Measurements from ENCODE around the gene SYTL4. TPM values are rescaled to one million over a fixed set of nuclear protein-coding genes. Genes with fewer than 3 reads are reported as not detected.

SYTL4 gene
- total RNA-seq, 1 experiment from 2014 or later: 8.0 TPM

- no peaks in the 10 kb centered on the region for H3K9me3 ChIP-seq (replicated peaks)
- no peak overlapping the region for H3K27ac ChIP-seq
- no peaks in the 10 kb centered on the region for H3K4me1 ChIP-seq (replicated peaks)
- peaks cover 4% of the 10 kb centered on the region; the same call in 1 of the 2 replicates for H3K36me3 ChIP-seq
- no peaks in the 10 kb centered on the region for H3K27me3 ChIP-seq (replicated peaks)
- DNase-seq (ENCODE audit: low read depth in 1 of 2, low spot score in 2 of 2): no peak
- no peak overlapping the region for H3K4me3 ChIP-seq
Observed at GRCh38 chrX:100681599-100681998, 50.3 kb downstream of the SYTL4 start.

- H3K27ac ChIP-seq: no peak overlapping the region
- H3K4me3 ChIP-seq: no peak overlapping the region
- H3K4me1 ChIP-seq (replicated peaks): no peaks in the 10 kb centered on the region
- no peaks in the 10 kb centered on the region for H3K27me3 ChIP-seq (replicated peaks)
- no peaks in the 10 kb centered on the region for H3K9me3 ChIP-seq (replicated peaks)
- DNase-seq (ENCODE audit: low read depth in 1 of 2, low spot score in 2 of 2): no peak
- H3K36me3 ChIP-seq: no peaks in the 10 kb centered on the region; the same call in 1 of the 2 replicates
Observed at GRCh38 chrX:100680756-100681155, 51.2 kb downstream of the SYTL4 start.

- no peaks in the 10 kb centered on the region for H3K9me3 ChIP-seq (replicated peaks)
- H3K36me3 ChIP-seq: no peaks in the 10 kb centered on the region; the same call in 1 of the 2 replicates
- no peaks in the 10 kb centered on the region for H3K4me1 ChIP-seq (replicated peaks)
- H3K27me3 ChIP-seq (replicated peaks): no peaks in the 10 kb centered on the region
- no peak overlapping the region for H3K27ac ChIP-seq
- H3K4me3 ChIP-seq: no peak overlapping the region
- DNase-seq (ENCODE audit: low read depth in 1 of 2, low spot score in 2 of 2): no peak
Observed at GRCh38 chrX:100677611-100678181, 54.2 kb downstream of the SYTL4 start.

GRCh38 chrX:100674705-100675104 is 57.2 kb downstream of the SYTL4 start:
- Histone ChIP-seq H3K27me3 (replicated peaks) (no peaks in the 10 kb centered on the region), H3K27ac (no peak overlapping the region), H3K4me1 (replicated peaks) (no peaks in the 10 kb centered on the region), H3K36me3 (no peaks in the 10 kb centered on the region; the same call in 1 of the 2 replicates), H3K4me3 (no peak overlapping the region), H3K9me3 (replicated peaks) (no peaks in the 10 kb centered on the region)
- DNase-seq (ENCODE audit: low read depth in 1 of 2, low spot score in 2 of 2): no peak

GRCh38 chrX:100673397-100673953 is 58.4 kb downstream of the SYTL4 start:
- Histone ChIP-seq H3K9me3 (replicated peaks) (no peaks in the 10 kb centered on the region), H3K27ac (no peak overlapping the region), H3K4me1 (replicated peaks) (no peaks in the 10 kb centered on the region), H3K36me3 (no peaks in the 10 kb centered on the region; the same call in 1 of the 2 replicates), H3K27me3 (replicated peaks) (no peaks in the 10 kb centered on the region), H3K4me3 (no peak overlapping the region)
- no peak for DNase-seq (ENCODE audit: low read depth in 1 of 2, low spot score in 2 of 2)

- Histone ChIP-seq H3K27ac (no peak overlapping the region), H3K4me1 (replicated peaks) (no peaks in the 10 kb centered on the region), H3K9me3 (replicated peaks) (no peaks in the 10 kb centered on the region), H3K4me3 (no peak overlapping the region), H3K36me3 (no peaks in the 10 kb centered on the region; the same call in 1 of the 2 replicates), H3K27me3 (replicated peaks) (no peaks in the 10 kb centered on the region)
- DNase-seq (ENCODE audit: low read depth in 1 of 2, low spot score in 2 of 2): no peak
Observed at GRCh38 chrX:100672966-100673365, 59.0 kb downstream of the SYTL4 start.

GRCh38 chrX:100663642-100664041 is 68.3 kb downstream of the SYTL4 start:
- Histone ChIP-seq H3K36me3 (no peaks in the 10 kb centered on the region), H3K27me3 (replicated peaks) (no peaks in the 10 kb centered on the region), H3K9me3 (replicated peaks) (no peaks in the 10 kb centered on the region), H3K4me3 (no peak overlapping the region), H3K4me1 (replicated peaks) (no peaks in the 10 kb centered on the region; the same call in 1 of the 2 replicates), H3K27ac (no peak overlapping the region)
- no peak for DNase-seq (ENCODE audit: low read depth in 1 of 2, low spot score in 2 of 2)

GRCh38 chrX:100662796-100663195 is 69.1 kb downstream of the SYTL4 start:
- H3K4me1 ChIP-seq (replicated peaks): no peaks in the 10 kb centered on the region; the same call in 1 of the 2 replicates
- H3K4me3 ChIP-seq: no peak overlapping the region
- H3K36me3 ChIP-seq: no peaks in the 10 kb centered on the region
- no peaks in the 10 kb centered on the region for H3K9me3 ChIP-seq (replicated peaks)
- no peaks in the 10 kb centered on the region for H3K27me3 ChIP-seq (replicated peaks)
- DNase-seq (ENCODE audit: low read depth in 1 of 2, low spot score in 2 of 2): no peak
- no peak overlapping the region for H3K27ac ChIP-seq

GRCh38 chrX:100662170-100662569 is 69.8 kb downstream of the SYTL4 start:
- H3K27ac ChIP-seq: no peak overlapping the region

GRCh38 chrX:100659431-100660137 is 72.3 kb downstream of the SYTL4 start:
- H3K4me1 ChIP-seq (replicated peaks): no peaks in the 10 kb centered on the region; the same call in 1 of the 2 replicates
- no peak overlapping the region for H3K4me3 ChIP-seq
- H3K27ac ChIP-seq: no peak overlapping the region

More at GRCh38 chrX:100662170-100662569, 69.8 kb downstream of the SYTL4 start:
- no peaks in the 10 kb centered on the region for H3K27me3 ChIP-seq (replicated peaks)
- H3K9me3 ChIP-seq (replicated peaks): no peaks in the 10 kb centered on the region
- no peaks in the 10 kb centered on the region; the same call in 1 of the 2 replicates for H3K4me1 ChIP-seq (replicated peaks)
- DNase-seq (ENCODE audit: low read depth in 1 of 2, low spot score in 2 of 2): no peak
- H3K4me3 ChIP-seq: no peak overlapping the region
- no peaks in the 10 kb centered on the region for H3K36me3 ChIP-seq

GRCh38 chrX:100658941-100659381 is 73.0 kb downstream of the SYTL4 start:
- Histone ChIP-seq H3K27ac (no peak overlapping the region), H3K36me3 (no peaks in the 10 kb centered on the region), H3K9me3 (replicated peaks) (no peaks in the 10 kb centered on the region), H3K4me1 (replicated peaks) (no peaks in the 10 kb centered on the region; the same call in 1 of the 2 replicates), H3K4me3 (no peak overlapping the region), H3K27me3 (replicated peaks) (no peaks in the 10 kb centered on the region)
- DNase-seq (ENCODE audit: low read depth in 1 of 2, low spot score in 2 of 2): no peak

More at GRCh38 chrX:100659431-100660137, 72.3 kb downstream of the SYTL4 start:
- H3K36me3 ChIP-seq: no peaks in the 10 kb centered on the region
- no peaks in the 10 kb centered on the region for H3K9me3 ChIP-seq (replicated peaks)
- no peak for DNase-seq (ENCODE audit: low read depth in 1 of 2, low spot score in 2 of 2)
- no peaks in the 10 kb centered on the region for H3K27me3 ChIP-seq (replicated peaks)

GRCh38 chrX:100654261-100654660 is 77.7 kb downstream of the SYTL4 start:
- no peak for DNase-seq (ENCODE audit: low read depth in 1 of 2, low spot score in 2 of 2)
- H3K27me3 ChIP-seq (replicated peaks): no peaks in the 10 kb centered on the region
- no peaks in the 10 kb centered on the region for H3K9me3 ChIP-seq (replicated peaks)
- no peak overlapping the region for H3K27ac ChIP-seq
- peaks cover 9% of the 10 kb centered on the region for H3K4me1 ChIP-seq (replicated peaks)
- no peak overlapping the region for H3K4me3 ChIP-seq
- no peaks in the 10 kb centered on the region for H3K36me3 ChIP-seq

GRCh38 chrX:100652266-100652665 is 79.7 kb downstream of the SYTL4 start:
- Histone ChIP-seq H3K4me3 (no peak overlapping the region), H3K27me3 (replicated peaks) (no peaks in the 10 kb centered on the region), H3K27ac (no peak overlapping the region), H3K9me3 (replicated peaks) (no peaks in the 10 kb centered on the region), H3K4me1 (replicated peaks) (peaks cover 27% of the 10 kb centered on the region), H3K36me3 (no peaks in the 10 kb centered on the region)
- DNase-seq (ENCODE audit: low read depth in 1 of 2, low spot score in 2 of 2): no peak

- H3K27me3 ChIP-seq (replicated peaks): no peaks in the 10 kb centered on the region
- H3K4me3 ChIP-seq: no peak overlapping the region
- H3K36me3 ChIP-seq: 0 out of 2 replicates have a peak, but pooled peaks cover 3% of the 10 kb centered on the region
- DNase-seq (ENCODE audit: low read depth in 1 of 2, low spot score in 2 of 2): no peak
- H3K4me1 ChIP-seq (replicated peaks): peaks cover 27% of the 10 kb centered on the region
- no peaks in the 10 kb centered on the region for H3K9me3 ChIP-seq (replicated peaks)
- no peak overlapping the region for H3K27ac ChIP-seq
Observed at GRCh38 chrX:100650841-100651240, 81.1 kb downstream of the SYTL4 start.
